ENCODE results near the gene CFAP20DC.

CFAP20DC gene

DNA sequence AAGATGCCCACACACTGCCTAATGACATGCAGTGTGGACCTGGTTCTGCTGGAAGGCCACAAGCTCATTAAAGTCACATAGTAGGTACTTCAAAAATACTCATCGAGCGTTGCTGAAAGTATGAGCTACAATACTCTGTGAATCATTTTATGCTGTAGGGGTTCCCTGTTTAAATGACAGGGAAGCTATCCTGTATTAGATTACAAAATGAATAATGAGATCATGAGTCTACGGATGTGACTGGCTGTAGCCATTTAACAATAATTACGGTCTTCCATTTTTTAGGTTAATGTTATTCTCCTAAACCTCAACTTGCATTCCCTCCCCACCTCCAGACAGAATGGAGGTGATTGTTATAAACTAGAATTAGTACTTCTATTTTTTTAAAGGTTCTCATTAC, 255.1 kb downstream of the CFAP20DC start:
- TF ChIP-seq EZH2phosphoT487 (IDR thresholded peaks at IDR 0.05; ENCODE audit: low read depth): no peak
- TF ChIP-seq, protein P1, sequence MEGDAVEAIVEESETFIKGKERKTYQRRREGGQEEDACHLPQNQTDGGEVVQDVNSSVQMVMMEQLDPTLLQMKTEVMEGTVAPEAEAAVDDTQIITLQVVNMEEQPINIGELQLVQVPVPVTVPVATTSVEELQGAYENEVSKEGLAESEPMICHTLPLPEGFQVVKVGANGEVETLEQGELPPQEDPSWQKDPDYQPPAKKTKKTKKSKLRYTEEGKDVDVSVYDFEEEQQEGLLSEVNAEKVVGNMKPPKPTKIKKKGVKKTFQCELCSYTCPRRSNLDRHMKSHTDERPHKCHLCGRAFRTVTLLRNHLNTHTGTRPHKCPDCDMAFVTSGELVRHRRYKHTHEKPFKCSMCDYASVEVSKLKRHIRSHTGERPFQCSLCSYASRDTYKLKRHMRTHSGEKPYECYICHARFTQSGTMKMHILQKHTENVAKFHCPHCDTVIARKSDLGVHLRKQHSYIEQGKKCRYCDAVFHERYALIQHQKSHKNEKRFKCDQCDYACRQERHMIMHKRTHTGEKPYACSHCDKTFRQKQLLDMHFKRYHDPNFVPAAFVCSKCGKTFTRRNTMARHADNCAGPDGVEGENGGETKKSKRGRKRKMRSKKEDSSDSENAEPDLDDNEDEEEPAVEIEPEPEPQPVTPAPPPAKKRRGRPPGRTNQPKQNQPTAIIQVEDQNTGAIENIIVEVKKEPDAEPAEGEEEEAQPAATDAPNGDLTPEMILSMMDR (IDR thresholded peaks at IDR 0.05; ENCODE audit: low read depth, low read length): no peak
- no peaks in the 10 kb centered on the region for H4K20me1 ChIP-seq (ENCODE audit: insufficient read depth, low read length)
- H3K9ac ChIP-seq (ENCODE audit: low read length): no peak overlapping the region
- H3K9me3 ChIP-seq (ENCODE audit: insufficient read depth, low read length): no peaks in the 10 kb centered on the region
- H3K36me3 ChIP-seq (replicated peaks; ENCODE audit: low read depth, low read length): no peaks in the 10 kb centered on the region
- H3K4me2 ChIP-seq (ENCODE audit: low read length): no peak overlapping the region
- H3K27ac ChIP-seq (ENCODE audit: low read length): no peak overlapping the region
- H2AFZ ChIP-seq (ENCODE audit: low read depth, low read length): no peak overlapping the region
- H3K4me3 ChIP-seq (ENCODE audit: low read length): no peak overlapping the region
- H3K4me1 ChIP-seq (ENCODE audit: low read length): peaks cover 11% of the 10 kb centered on the region
- no peaks in the 10 kb centered on the region for H3K27me3 ChIP-seq (ENCODE audit: low read depth, low read length)
- H3K79me2 ChIP-seq (ENCODE audit: low read length): no peaks in the 10 kb centered on the region

DNA sequence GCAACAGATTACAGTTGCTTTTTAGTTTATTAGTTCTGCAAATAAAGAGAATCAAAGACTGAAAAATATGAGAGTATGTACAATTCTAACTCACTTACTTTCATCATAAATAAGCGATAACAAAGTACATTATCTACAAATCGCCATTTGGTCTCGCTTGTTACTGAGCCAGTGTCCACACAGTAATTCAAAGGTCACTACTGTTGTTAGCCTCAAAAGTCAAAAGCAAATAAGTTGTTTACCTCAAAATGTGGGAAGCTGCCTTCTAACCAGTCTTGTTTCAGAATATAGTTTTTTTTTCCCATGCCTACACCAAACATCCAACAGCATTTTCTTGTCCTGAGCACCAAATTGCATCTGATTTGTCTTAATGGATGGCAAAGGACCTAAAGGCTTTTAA, 255.9 kb downstream of the CFAP20DC start:
- Histone ChIP-seq H2AFZ (ENCODE audit: low read depth, low read length) (no peak overlapping the region), H3K36me3 (replicated peaks; ENCODE audit: low read depth, low read length) (no peaks in the 10 kb centered on the region), H3K4me3 (ENCODE audit: low read length) (no peak overlapping the region), H3K9me3 (ENCODE audit: insufficient read depth, low read length) (no peaks in the 10 kb centered on the region), H3K27ac (ENCODE audit: low read length) (no peak overlapping the region), H3K4me1 (ENCODE audit: low read length) (peaks cover 11% of the 10 kb centered on the region), H3K9ac (ENCODE audit: low read length) (no peak overlapping the region), H3K27me3 (ENCODE audit: low read depth, low read length) (no peaks in the 10 kb centered on the region), H4K20me1 (ENCODE audit: insufficient read depth, low read length) (no peaks in the 10 kb centered on the region), H3K79me2 (ENCODE audit: low read length) (no peaks in the 10 kb centered on the region), H3K4me2 (ENCODE audit: low read length) (no peak overlapping the region)
- TF ChIP-seq EZH2phosphoT487 (IDR thresholded peaks at IDR 0.05; ENCODE audit: low read depth): no peak
- TF ChIP-seq, protein P1 (IDR thresholded peaks at IDR 0.05; ENCODE audit: low read depth, low read length): no peak

DNA sequence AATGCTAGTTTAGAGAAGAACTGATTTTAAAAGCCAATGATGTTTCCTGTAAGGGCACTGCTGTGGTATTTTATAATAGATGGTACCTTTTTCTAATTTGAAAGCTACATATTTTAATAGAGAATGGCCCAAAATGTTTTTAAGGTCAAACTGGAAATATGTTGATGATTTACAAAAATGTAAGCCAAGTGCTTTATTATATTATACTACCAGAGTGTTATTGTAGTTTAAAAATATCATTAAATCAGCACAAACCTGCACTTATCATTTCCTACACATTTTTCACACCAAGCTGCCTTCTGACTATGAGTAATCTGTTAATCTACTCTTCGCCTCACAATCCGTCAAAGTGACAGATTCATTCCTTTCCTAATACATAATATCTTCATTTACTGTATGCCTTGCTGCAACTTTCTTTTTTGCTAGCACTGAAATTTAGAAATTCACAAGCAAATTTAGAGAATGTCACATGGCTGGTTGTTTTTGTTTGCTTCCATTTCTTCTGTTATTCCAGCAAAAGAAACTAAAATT, 256.8 kb downstream of the CFAP20DC start:
- Histone ChIP-seq H3K9me3 (ENCODE audit: insufficient read depth, low read length) (no peaks in the 10 kb centered on the region), H3K4me2 (ENCODE audit: low read length) (no peak overlapping the region), H2AFZ (ENCODE audit: low read depth, low read length) (no peak overlapping the region), H3K27ac (ENCODE audit: low read length) (no peak overlapping the region), H3K4me3 (ENCODE audit: low read length) (no peak overlapping the region), H3K27me3 (ENCODE audit: low read depth, low read length) (0 out of 2 replicates have a peak, but pooled peaks cover 3% of the 10 kb centered on the region), H3K36me3 (replicated peaks; ENCODE audit: low read depth, low read length) (no peaks in the 10 kb centered on the region), H3K79me2 (ENCODE audit: low read length) (no peaks in the 10 kb centered on the region), H3K9ac (ENCODE audit: low read length) (no peak overlapping the region), H4K20me1 (ENCODE audit: insufficient read depth, low read length) (no peaks in the 10 kb centered on the region), H3K4me1 (ENCODE audit: low read length) (peaks cover 4% of the 10 kb centered on the region)
- TF ChIP-seq, protein P1 (IDR thresholded peaks at IDR 0.05; ENCODE audit: low read depth, low read length): no peak
- no peak for TF ChIP-seq EZH2phosphoT487 (IDR thresholded peaks at IDR 0.05; ENCODE audit: low read depth)

DNA sequence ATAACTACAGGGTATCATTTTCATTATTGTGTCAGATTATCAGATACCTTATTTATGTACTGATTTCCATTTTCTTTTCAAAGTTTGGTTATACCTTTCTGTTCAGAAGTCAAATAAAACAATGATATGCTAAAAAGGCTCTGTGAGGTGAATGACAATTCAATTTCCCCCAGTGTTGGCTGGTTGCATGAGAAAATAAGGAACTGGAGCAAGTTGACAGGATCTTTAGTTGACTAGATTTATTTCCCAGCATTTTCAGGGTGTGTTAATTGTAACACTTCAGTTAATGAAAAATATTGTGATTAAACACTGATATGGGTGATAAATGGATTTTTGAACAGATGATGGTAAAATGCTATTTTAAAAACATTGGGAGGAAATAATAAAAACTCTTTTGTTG, 260.4 kb downstream of the CFAP20DC start:
- Histone ChIP-seq H3K27ac (ENCODE audit: low read length) (no peak overlapping the region), H3K4me2 (ENCODE audit: low read length) (no peak overlapping the region), H3K9me3 (ENCODE audit: insufficient read depth, low read length) (no peaks in the 10 kb centered on the region), H4K20me1 (ENCODE audit: insufficient read depth, low read length) (no peaks in the 10 kb centered on the region), H3K27me3 (ENCODE audit: low read depth, low read length) (peaks cover 13% of the 10 kb centered on the region), H2AFZ (ENCODE audit: low read depth, low read length) (no peak overlapping the region), H3K9ac (ENCODE audit: low read length) (no peak overlapping the region), H3K79me2 (ENCODE audit: low read length) (no peaks in the 10 kb centered on the region), H3K4me1 (ENCODE audit: low read length) (no peaks in the 10 kb centered on the region), H3K4me3 (ENCODE audit: low read length) (no peak overlapping the region), H3K36me3 (replicated peaks; ENCODE audit: low read depth, low read length) (no peaks in the 10 kb centered on the region)
- no peak for TF ChIP-seq EZH2phosphoT487 (IDR thresholded peaks at IDR 0.05; ENCODE audit: low read depth)
- TF ChIP-seq, protein P1 (IDR thresholded peaks at IDR 0.05; ENCODE audit: low read depth, low read length): no peak

Data from OCI-LY3 (cell line).